Breast epithelium (tissue), 3 donors: ENCODE data around the gene THBS3.

Experiments used
- CTCF ChIP-seq, 3 donors: fragments of 450-650 bp; IDR thresholded peaks; one replicate each; pipeline ENCODE4 v1.5.1; 2016 to 2017; ENCODE audit warnings: antibody characterized with exemption in 3 of 3, mild to moderate bottlenecking in 3 of 3, moderate library complexity in 3 of 3
- POLR2A ChIP-seq: fragments of 450-650 bp; IDR thresholded peaks from one replicate; pipeline ENCODE4 v1.6.1; 2016; ENCODE audit warnings: antibody characterized with exemption, mild to moderate bottlenecking, moderate library complexity

GRCh38 chr1:155253797-155254196 lies 46.1 kb upstream of the THBS3 start:
- TF ChIP-seq CTCF (IDR thresholded peaks at IDR 0.05) (no peak), POLR2A (no peak)
